IMR-90 (cell line): ENCODE results near the gene ZNF124. TPM values are rescaled to one million over a fixed set of nuclear protein-coding genes. Genes with fewer than 3 reads are reported as not detected.
"Not testable (repeated sequence)": the region's sequence is repeated elsewhere in the genome, so short reads cannot be mapped to it uniquely, and the experiment has no call there.

Experiments
- ATAC-seq: fragments of 200-7000 bp; cut with Tn5 transposase; 2 replicates; pipeline ENCODE4 v1.9.1; 2020; ENCODE audit warnings: low read depth, mild to moderate bottlenecking, moderate library complexity
- BruUV-seq: library from RNA; stranded (reverse); fragments of 400-500 nt; replicated peaks from 2 replicates; lab custom pipeline; 2021; lab: Mats Ljungman, UMichigan
- CTCF ChIA-PET: fragments of 300-600 bp; formaldehyde crosslinking; extraction: SDS; loops from one replicate; lab custom pipeline; 2021; ENCODE audit warnings: antibody characterized with exemption; lab: Yijun Ruan, JAX
- POLR2A ChIA-PET: fragments of 300-600 bp; sonication (Branson Sonifier 250); formaldehyde crosslinking; loops from one replicate; lab custom pipeline; 2022; ENCODE audit warnings: antibody characterized with exemption; ENCODE audit not compliant: unreplicated experiment; lab: Charles Lee
- DNase-seq: peaks from one replicate; pipeline ENCODE4 v3.0.0; 2013
- H2AFZ ChIP-seq: replicated peaks from 2 replicates; pipeline ENCODE3; 2013; ENCODE audit warnings: low read length, mild to moderate bottlenecking; ENCODE audit not compliant: poor library complexity
- H2AK5ac ChIP-seq: 2 replicates; pipeline ENCODE4 v1.6.1; 2013; ENCODE audit warnings: low read depth, low read length, inconsistent platforms
- H2AK9ac ChIP-seq: replicated peaks from 2 replicates; pipeline ENCODE3; 2013; ENCODE audit warnings: mild to moderate bottlenecking, low read depth, low read length, moderate library complexity; ENCODE audit not compliant: poor library complexity
- H2BK120ac ChIP-seq: 2 replicates; pipeline ENCODE4 v1.6.1; 2013; ENCODE audit warnings: low read depth, low read length, inconsistent platforms
- H2BK15ac ChIP-seq: 3 replicates; pipeline ENCODE4 v1.6.1; 2013; ENCODE audit warnings: low read depth, low read length, inconsistent platforms
- H2BK20ac ChIP-seq: 2 replicates; pipeline ENCODE4 v1.6.1; 2013; ENCODE audit warnings: low read depth, mild to moderate bottlenecking, inconsistent platforms, low read length, moderate library complexity
- H2BK5ac ChIP-seq: 2 replicates; pipeline ENCODE4 v1.6.1; 2013; ENCODE audit warnings: mild to moderate bottlenecking, low read depth, low read length, inconsistent platforms; ENCODE audit not compliant: poor library complexity, severe bottlenecking
- H3K14ac ChIP-seq: replicated peaks from 2 replicates; pipeline ENCODE4 v1.6.1; 2013; ENCODE audit warnings: low read depth, low read length, inconsistent platforms
- H3K18ac ChIP-seq: 2 replicates; pipeline ENCODE4 v1.6.1; 2013; ENCODE audit warnings: low read depth, low read length, control low read depth
- H3K23ac ChIP-seq: 2 replicates; pipeline ENCODE4 v1.6.1; 2013; ENCODE audit warnings: low read depth, low read length, inconsistent platforms
- H3K27ac ChIP-seq: 2 replicates; pipeline ENCODE4 v1.5.1; 2013; ENCODE audit warnings: mild to moderate bottlenecking, control low read depth, low read length; ENCODE audit not compliant: insufficient read depth
- H3K27me3 ChIP-seq: 2 replicates; pipeline ENCODE4 v1.6.1; 2013; ENCODE audit warnings: low read length; ENCODE audit not compliant: control insufficient read depth, insufficient read depth
- H3K36me3 ChIP-seq: 2 replicates; pipeline ENCODE4 v1.6.1; 2013; ENCODE audit warnings: low read length, mixed read lengths; ENCODE audit not compliant: control insufficient read depth, insufficient read depth
- H3K4ac ChIP-seq: 2 replicates; pipeline ENCODE4 v1.6.1; 2013; ENCODE audit warnings: low read depth, low read length, inconsistent platforms
- H3K4me1 ChIP-seq: 2 replicates; pipeline ENCODE4 v1.6.1; 2013; ENCODE audit warnings: low read length, mixed read lengths; ENCODE audit not compliant: control insufficient read depth, insufficient read depth
- H3K4me2 ChIP-seq: 2 replicates; pipeline ENCODE4 v1.6.1; 2013; ENCODE audit warnings: low read depth, mild to moderate bottlenecking, control low read depth, low read length, moderate library complexity
- H3K4me3 ChIP-seq: 2 replicates; pipeline ENCODE4 v1.5.1; 2013; ENCODE audit warnings: low read depth, mild to moderate bottlenecking, control low read depth, low read length, moderate library complexity; ENCODE audit not compliant: insufficient read depth
- H3K56ac ChIP-seq: 2 replicates; pipeline ENCODE4 v1.6.1; 2013; ENCODE audit warnings: low read length, inconsistent platforms; ENCODE audit not compliant: insufficient read depth; ENCODE audit errors: extremely low read depth
- H3K79me1 ChIP-seq, 2 experiments: 2 replicates each; pipeline ENCODE4 v1.6.1; 2013; ENCODE audit warnings: low read length in 2 of 2, inconsistent platforms in 1 of 2, low read depth in 1 of 2
- H3K9ac ChIP-seq: 2 replicates; pipeline ENCODE4 v1.6.1; 2013; ENCODE audit warnings: low read depth, low read length, control low read depth
- H3K9me1 ChIP-seq: 2 replicates; pipeline ENCODE4 v1.6.1; 2013; ENCODE audit warnings: low read length, inconsistent platforms; ENCODE audit not compliant: insufficient read depth
- H3K9me3 ChIP-seq: 2 replicates; pipeline ENCODE4 v1.6.1; 2013; ENCODE audit warnings: low read length; ENCODE audit not compliant: control insufficient read depth, insufficient read depth
- H4K20me1 ChIP-seq: 2 replicates; pipeline ENCODE4 v1.6.1; 2013; ENCODE audit warnings: low read length, inconsistent platforms; ENCODE audit not compliant: insufficient read depth
- H4K5ac ChIP-seq: 2 replicates; pipeline ENCODE4 v1.6.1; 2013; ENCODE audit warnings: mild to moderate bottlenecking, low read depth, low read length, control low read depth
- H4K8ac ChIP-seq, 2 experiments: 2 replicates each; pipeline ENCODE4 v1.6.1; 2013; ENCODE audit warnings: low read depth in 2 of 2, low read length in 2 of 2, control low read depth in 1 of 2, inconsistent platforms in 1 of 2
- H4K91ac ChIP-seq: 2 replicates; pipeline ENCODE4 v1.6.1; 2013; ENCODE audit warnings: low read depth, low read length, inconsistent platforms; ENCODE audit not compliant: insufficient read depth
- WGBS, 2 experiments: methylation state at CpG; one replicate each; pipeline versions ENCODE4 v1.1.5 to v1.1.7; 2013; ENCODE audit warnings: missing lambda C conversion rate in 2 of 2; ENCODE audit not compliant: insufficient read length in 1 of 2; ENCODE audit errors: extremely low coverage in 2 of 2; 5-methylcytosine and 5-hydroxymethylcytosine counted together
- dilution Hi-C: fragments of 300-500 bp; cut with HindIII; formaldehyde crosslinking; loops from one replicate; pipeline ENCODE4 v1.14.3; 2018; ENCODE audit warnings: low sequenced_read_pairs; ENCODE audit not compliant: unreplicated experiment
- in situ Hi-C: fragments of 300-500 bp; cut with MboI; formaldehyde crosslinking; loops from 3 replicates; pipeline ENCODE4 v1.14.3; 2019; ENCODE audit warnings: low sequenced_read_pairs, inconsistent platforms, mixed read lengths
- intact Hi-C: fragments of 100-400 bp; cut with micrococcal nuclease; formaldehyde crosslinking; loops from 2 replicates; pipeline ENCODE4 v1.10.0; 2022
- polyA plus RNA-seq, 3 experiments: library from polyadenylated mRNA; depleted of rRNA; stranded (reverse); fragments of >200 nt; gene quantifications; 2 replicates each; pipeline ENCODE4 v1.2.3, GENCODE V29; 2012; ENCODE audit warnings: low replicate concordance in 1 of 3
- total RNA-seq: library from RNA; depleted of rRNA; stranded (reverse); fragments of >200 nt; gene quantifications from 2 replicates; pipeline ENCODE4 v1.2.3, GENCODE V29; 2012

ZNF124 gene
- total and polyA plus RNA-seq, 2 of the 4 experiments (the other 2 are of a cell fraction) = 3.2 to 89.3 TPM

DNA sequence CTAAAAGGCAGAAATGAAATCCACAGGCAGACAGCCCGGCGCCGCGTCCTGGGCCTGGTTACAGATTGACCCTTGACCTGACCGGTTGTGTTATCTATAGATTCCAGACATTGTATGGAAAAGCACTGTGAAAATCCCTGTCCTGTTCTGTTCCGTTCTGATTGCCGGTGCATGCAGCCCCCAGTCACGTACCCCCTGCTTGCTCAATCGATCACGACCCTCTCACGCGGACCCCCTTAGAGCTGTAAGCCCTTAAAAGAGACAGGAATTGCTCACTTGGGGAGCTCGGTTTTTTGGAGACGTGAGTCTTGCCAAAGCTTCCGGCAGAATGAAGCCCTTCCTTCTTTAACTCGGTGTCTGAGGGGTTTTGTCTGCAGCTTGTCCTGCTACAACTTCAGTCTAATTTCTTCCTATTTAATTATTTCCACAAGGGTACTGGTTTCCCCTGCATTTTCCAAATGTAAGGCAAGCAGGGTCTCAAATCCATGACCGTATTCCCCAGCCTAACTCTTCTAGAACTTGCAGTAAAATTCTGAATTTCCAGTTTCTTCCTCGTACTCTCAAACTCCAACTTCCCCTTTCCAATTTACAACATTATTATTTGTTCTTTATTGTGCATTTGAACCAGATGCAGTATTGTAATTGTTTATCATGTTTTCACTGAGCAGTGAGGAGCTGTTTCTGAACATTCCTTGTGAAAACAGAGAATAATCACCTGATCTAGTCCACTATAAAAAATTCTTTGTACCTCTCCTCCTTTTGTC, 44.1 kb downstream of the ZNF124 start:
- H3K27ac ChIP-seq, CTCF ChIA-PET, H3K9ac ChIP-seq, H3K14ac ChIP-seq, H2AFZ ChIP-seq, H2AK5ac ChIP-seq, H3K9me1 ChIP-seq, dilution Hi-C loops, H3K27me3 ChIP-seq, DNase-seq, H4K5ac ChIP-seq, intact Hi-C loops, H3K18ac ChIP-seq, H2AK9ac ChIP-seq, ATAC-seq, H2BK15ac ChIP-seq, H3K23ac ChIP-seq, H2BK20ac ChIP-seq, H3K9me3 ChIP-seq, H3K4me1 ChIP-seq, H3K36me3 ChIP-seq, in situ Hi-C loops, H4K8ac ChIP-seq, H2BK120ac ChIP-seq, H3K4ac ChIP-seq, H2BK5ac ChIP-seq, H4K91ac ChIP-seq, POLR2A ChIA-PET, H3K79me1 ChIP-seq, H4K20me1 ChIP-seq: not testable (repeated sequence)
- TSS peak; percentile 82 for BruUV-seq
- Histone ChIP-seq H3K4me3 (peak overlapping the region; percentile 39), H3K56ac (peak overlapping the region; percentile 21; the same call in 1 of the 2 replicates), H3K4me2 (peak overlapping the region; percentile 82)
- WGBS, 2 experiments = 100% methylated on average over 1 of the region's 18 CpGs; no CpG with 5 or more reads in 1 of the 2 experiments

GRCh38 chr1:247126601-247127000, 45.2 kb downstream of the ZNF124 start:
- H3K9ac ChIP-seq, POLR2A ChIA-PET, CTCF ChIA-PET, H2BK120ac ChIP-seq, dilution Hi-C loops, H3K79me1 ChIP-seq, H3K9me1 ChIP-seq, H3K4me3 ChIP-seq, H2AFZ ChIP-seq, H2BK5ac ChIP-seq, H4K5ac ChIP-seq, H3K18ac ChIP-seq, H3K4me1 ChIP-seq, H2BK15ac ChIP-seq, H3K23ac ChIP-seq, H3K27me3 ChIP-seq, DNase-seq, H3K36me3 ChIP-seq, H2BK20ac ChIP-seq, H3K14ac ChIP-seq, H2AK9ac ChIP-seq, H4K91ac ChIP-seq, H3K4me2 ChIP-seq, BruUV-seq, H3K9me3 ChIP-seq, H2AK5ac ChIP-seq, in situ Hi-C loops, H3K4ac ChIP-seq, intact Hi-C loops, H3K56ac ChIP-seq, H4K8ac ChIP-seq, H4K20me1 ChIP-seq, H3K27ac ChIP-seq: not testable (repeated sequence)
- peak; percentile 74 for ATAC-seq
- WGBS, 2 experiments = no CpG with 5 or more reads among the region's 46 CpGs
